Endodermal cell (in vitro differentiated cells): ENCODE measurements around the gene IGSF3. TPM values are rescaled to one million over a fixed set of nuclear protein-coding genes. Genes with fewer than 3 reads are reported as not detected.

ENCODE experiments used
- DNase-seq: peaks from one replicate; pipeline ENCODE4 v3.0.0-alpha.2; 2017
- H3K27ac ChIP-seq: 2 replicates; pipeline ENCODE4 v1.5.1; 2013; ENCODE audit warnings: mild to moderate bottlenecking, low read depth, low read length, moderate library complexity
- H3K27me3 ChIP-seq: 2 replicates; pipeline ENCODE4 v1.6.1; 2013; ENCODE audit warnings: mild to moderate bottlenecking, low read length, moderate library complexity; ENCODE audit not compliant: insufficient read depth, control insufficient read depth, poor library complexity, severe bottlenecking
- H3K36me3 ChIP-seq: 2 replicates; pipeline ENCODE4 v1.7.0; 2013; ENCODE audit warnings: mild to moderate bottlenecking, low read length, moderate library complexity; ENCODE audit not compliant: control insufficient read depth, insufficient read depth
- H3K4me1 ChIP-seq: one replicate; pipeline ENCODE4 v1.7.0; 2013; ENCODE audit warnings: low read length; ENCODE audit not compliant: control insufficient read depth, insufficient read depth
- H3K4me3 ChIP-seq: 2 replicates; pipeline ENCODE4 v1.5.1; 2013; ENCODE audit warnings: mild to moderate bottlenecking, low read length, moderate library complexity
- H3K9ac ChIP-seq: 2 replicates; pipeline ENCODE4 v1.6.1; 2013; ENCODE audit warnings: mild to moderate bottlenecking, low read length, moderate library complexity; ENCODE audit not compliant: poor library complexity, severe bottlenecking; ENCODE audit errors: extremely low read depth
- H3K9me3 ChIP-seq: 2 replicates; pipeline ENCODE4 v1.6.1; 2013; ENCODE audit warnings: mild to moderate bottlenecking, low read length, moderate library complexity; ENCODE audit not compliant: control insufficient read depth
- H3K27ac Mint-ChIP-seq: 2 replicates; pipeline ENCODE4 v1.8.0; 2020; ENCODE audit warnings: mixed read lengths
- H3K27me3 Mint-ChIP-seq: 2 replicates; pipeline ENCODE4 v1.8.0; 2021; ENCODE audit warnings: mild to moderate bottlenecking, mixed read lengths; ENCODE audit not compliant: insufficient read depth
- H3K36me3 Mint-ChIP-seq: 2 replicates; pipeline ENCODE4 v1.8.0; 2020; ENCODE audit warnings: low read depth, mixed read lengths
- H3K4me1 Mint-ChIP-seq: 2 replicates; pipeline ENCODE4 v1.8.0; 2020; ENCODE audit warnings: mixed read lengths
- H3K4me3 Mint-ChIP-seq: 2 replicates; pipeline ENCODE4 v1.8.0; 2020; ENCODE audit warnings: mild to moderate bottlenecking, moderate library complexity, mixed read lengths
- H3K9me3 Mint-ChIP-seq: 2 replicates; pipeline ENCODE4 v1.8.0; 2020; ENCODE audit warnings: mild to moderate bottlenecking, mixed read lengths
- WGBS, 2 experiments: methylation state at CpG; one replicate each; pipeline versions ENCODE4 v1.1.5 to v1.1.7; 2013; ENCODE audit warnings: missing lambda C conversion rate in 2 of 2, mixed read lengths in 1 of 2; ENCODE audit not compliant: insufficient coverage in 1 of 2, insufficient read length in 1 of 2; 5-methylcytosine and 5-hydroxymethylcytosine counted together
- total RNA-seq, 2 donors: library from RNA; stranded (reverse); fragmentation: NEBNext Ultra II Directional in 1 of 2; extraction: Animal tissue kit (Norgen Biotek cat#: 25700) in 1 of 2; gene quantifications; 2 replicates in 1 of 2; 3 replicates in 1 of 2; pipeline ENCODE4 v1.2.1, GENCODE V29; 2021
- TF ChIP-seq, protein P1 (sequence below): fragments of 200-600 bp; sonication (generic); conservative IDR thresholded peaks from 2 replicates; pipeline ENCODE4 v1.5.0; 2021; ENCODE audit warnings: antibody characterized with exemption, mild to moderate bottlenecking

IGSF3 gene
- total RNA-seq, 2 donors from 2014 or later = 35.0 to 36.7 TPM

- no peaks in the 10 kb centered on the region for H3K27me3 ChIP-seq
- H3K9ac ChIP-seq = no peak overlapping the region
- H3K4me3 ChIP-seq = no peak overlapping the region
- no peak overlapping the region for H3K4me3 Mint-ChIP-seq
- WGBS, 2 experiments = 78 to 100% methylated on average over 1 of the region's 1 CpG
- H3K27ac Mint-ChIP-seq = no peak overlapping the region
- H3K36me3 ChIP-seq = peaks cover 7% of the 10 kb centered on the region
- H3K4me1 Mint-ChIP-seq = no peaks in the 10 kb centered on the region
- H3K9me3 Mint-ChIP-seq = peaks cover 14% of the 10 kb centered on the region
- H3K27me3 Mint-ChIP-seq = peaks cover 2% of the 10 kb centered on the region
- peaks cover 20% of the 10 kb centered on the region for H3K36me3 Mint-ChIP-seq
- no peak for DNase-seq
- TF ChIP-seq, protein P1, sequence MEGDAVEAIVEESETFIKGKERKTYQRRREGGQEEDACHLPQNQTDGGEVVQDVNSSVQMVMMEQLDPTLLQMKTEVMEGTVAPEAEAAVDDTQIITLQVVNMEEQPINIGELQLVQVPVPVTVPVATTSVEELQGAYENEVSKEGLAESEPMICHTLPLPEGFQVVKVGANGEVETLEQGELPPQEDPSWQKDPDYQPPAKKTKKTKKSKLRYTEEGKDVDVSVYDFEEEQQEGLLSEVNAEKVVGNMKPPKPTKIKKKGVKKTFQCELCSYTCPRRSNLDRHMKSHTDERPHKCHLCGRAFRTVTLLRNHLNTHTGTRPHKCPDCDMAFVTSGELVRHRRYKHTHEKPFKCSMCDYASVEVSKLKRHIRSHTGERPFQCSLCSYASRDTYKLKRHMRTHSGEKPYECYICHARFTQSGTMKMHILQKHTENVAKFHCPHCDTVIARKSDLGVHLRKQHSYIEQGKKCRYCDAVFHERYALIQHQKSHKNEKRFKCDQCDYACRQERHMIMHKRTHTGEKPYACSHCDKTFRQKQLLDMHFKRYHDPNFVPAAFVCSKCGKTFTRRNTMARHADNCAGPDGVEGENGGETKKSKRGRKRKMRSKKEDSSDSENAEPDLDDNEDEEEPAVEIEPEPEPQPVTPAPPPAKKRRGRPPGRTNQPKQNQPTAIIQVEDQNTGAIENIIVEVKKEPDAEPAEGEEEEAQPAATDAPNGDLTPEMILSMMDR = no peak
- H3K9me3 ChIP-seq = peaks cover 4% of the 10 kb centered on the region
- H3K27ac ChIP-seq = no peak overlapping the region
- no peaks in the 10 kb centered on the region for H3K4me1 ChIP-seq
Observed at GRCh38 chr1:116538544-116538943, 129.0 kb downstream of the IGSF3 start.

DNA sequence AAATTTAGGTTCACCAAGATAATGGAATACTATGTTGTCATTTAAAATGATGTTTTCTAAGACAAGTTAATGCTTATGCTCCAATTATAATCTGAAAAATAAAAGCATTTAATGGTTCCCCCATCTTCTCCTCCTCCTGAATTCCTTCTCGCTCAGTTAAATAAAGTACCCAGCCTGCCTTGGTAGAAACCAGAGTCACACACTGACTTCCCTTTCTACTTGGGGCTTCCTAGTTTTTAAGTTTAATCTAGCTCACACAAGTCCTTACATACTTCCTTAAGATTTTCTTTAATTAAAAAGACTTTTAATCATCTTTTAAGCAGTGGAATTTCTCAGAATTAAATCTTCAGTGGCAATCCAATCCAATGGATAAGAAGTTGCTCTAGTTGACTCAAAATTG, 129.6 kb downstream of the IGSF3 start:
- no peak overlapping the region for H3K4me3 ChIP-seq

GRCh38 chr1:116537040-116537831, 130.3 kb downstream of the IGSF3 start:
- Mint-ChIP-seq H3K9me3 (peaks cover 14% of the 10 kb centered on the region), H3K36me3 (peaks cover 27% of the 10 kb centered on the region), H3K4me3 (no peak overlapping the region), H3K27ac (no peak overlapping the region), H3K27me3 (peaks cover 2% of the 10 kb centered on the region), H3K4me1 (no peaks in the 10 kb centered on the region)
- TF ChIP-seq, protein P1 = no peak
- no peaks in the 10 kb centered on the region for H3K27me3 ChIP-seq
- peaks cover 7% of the 10 kb centered on the region for H3K36me3 ChIP-seq
- no peaks in the 10 kb centered on the region for H3K4me1 ChIP-seq
- H3K9me3 ChIP-seq = peaks cover 4% of the 10 kb centered on the region
- no peak overlapping the region for H3K27ac ChIP-seq
- H3K4me3 ChIP-seq = no peak overlapping the region
- 95 to 100% methylated on average over 1 to 3 of the region's 3 CpGs for WGBS, 2 experiments
- DNase-seq = no peak
- no peak overlapping the region for H3K9ac ChIP-seq

More for the DNA sequence above, 129.6 kb downstream of the IGSF3 start:
- Histone ChIP-seq H3K27me3 (no peaks in the 10 kb centered on the region), H3K4me1 (no peaks in the 10 kb centered on the region), H3K9me3 (peaks cover 4% of the 10 kb centered on the region), H3K36me3 (peaks cover 7% of the 10 kb centered on the region), H3K27ac (no peak overlapping the region), H3K9ac (no peak overlapping the region)
- TF ChIP-seq, protein P1 = no peak
- H3K4me3 Mint-ChIP-seq = no peak overlapping the region
- H3K4me1 Mint-ChIP-seq = no peaks in the 10 kb centered on the region
- WGBS, 2 experiments = 88 to 97% methylated on average over 1 of the region's 1 CpG
- H3K27ac Mint-ChIP-seq = no peak overlapping the region
- H3K36me3 Mint-ChIP-seq = peaks cover 26% of the 10 kb centered on the region
- H3K9me3 Mint-ChIP-seq = peaks cover 14% of the 10 kb centered on the region
- peaks cover 2% of the 10 kb centered on the region for H3K27me3 Mint-ChIP-seq
- DNase-seq = no peak
